ENCODE measurements around the gene SERPINI2.
"Not testable (repeated sequence)": the region's sequence is repeated elsewhere in the genome, so short reads cannot be mapped to it uniquely, and the experiment has no call there.

The SERPINI2 gene

GRCh38 chr3:167451282-167451681 lies 22.6 kb downstream of the SERPINI2 start:
- DNase-seq (ENCODE audit: low read depth) = peak; percentile 17
- H3K4me3 ChIP-seq (ENCODE audit: low read depth, low read length) = no peak overlapping the region
- no peak for TF ChIP-seq CTCF (IDR thresholded peaks at IDR 0.05; ENCODE audit: control insufficient read depth, extremely low read depth, insufficient read depth)

GRCh38 chr3:167450675-167451074 lies 23.2 kb downstream of the SERPINI2 start:
- no peak for TF ChIP-seq CTCF (IDR thresholded peaks at IDR 0.05; ENCODE audit: control insufficient read depth, extremely low read depth, insufficient read depth)
- no peak overlapping the region for H3K4me3 ChIP-seq (ENCODE audit: low read depth, low read length)
- DNase-seq (ENCODE audit: low read depth) = no peak

- H3K4me3 ChIP-seq (ENCODE audit: low read depth, low read length) = no peak overlapping the region
- no peak for DNase-seq (ENCODE audit: low read depth)
- TF ChIP-seq CTCF (IDR thresholded peaks at IDR 0.05; ENCODE audit: control insufficient read depth, extremely low read depth, insufficient read depth) = no peak
These were observed 23.6 kb downstream of the SERPINI2 start for GRCh38 chr3:167450195-167450594.

GRCh38 chr3:167445491-167445890 lies 28.4 kb downstream of the SERPINI2 start:
- DNase-seq (ENCODE audit: low read depth) = no peak
- no peak for TF ChIP-seq CTCF (IDR thresholded peaks at IDR 0.05; ENCODE audit: control insufficient read depth, extremely low read depth, insufficient read depth)
- no peak overlapping the region for H3K4me3 ChIP-seq (ENCODE audit: low read depth, low read length)

GRCh38 chr3:167441256-167441655 lies 32.6 kb downstream of the SERPINI2 start:
- no peak overlapping the region for H3K4me3 ChIP-seq (ENCODE audit: low read depth, low read length)
- TF ChIP-seq CTCF (IDR thresholded peaks at IDR 0.05; ENCODE audit: control insufficient read depth, extremely low read depth, insufficient read depth) = no peak
- DNase-seq (ENCODE audit: low read depth) = no peak

GRCh38 chr3:167437428-167438139 lies 36.3 kb downstream of the SERPINI2 start:
- no peak for TF ChIP-seq CTCF (IDR thresholded peaks at IDR 0.05; ENCODE audit: control insufficient read depth, extremely low read depth, insufficient read depth)
- no peak for DNase-seq (ENCODE audit: low read depth)
- no peak overlapping the region for H3K4me3 ChIP-seq (ENCODE audit: low read depth, low read length)

- not testable (repeated sequence) for H3K4me3 ChIP-seq (ENCODE audit: low read depth, low read length); DNase-seq (ENCODE audit: low read depth)
These were observed 46.9 kb downstream of the SERPINI2 start for GRCh38 chr3:167426962-167427361.

GRCh38 chr3:167422396-167422795 lies 51.4 kb downstream of the SERPINI2 start:
- DNase-seq (ENCODE audit: low read depth); H3K4me3 ChIP-seq (ENCODE audit: low read depth, low read length): not testable (repeated sequence)
